ENCODE data around the gene RFC2.
"Not testable (repeated sequence)": the region's sequence is repeated elsewhere in the genome, so short reads cannot be mapped to it uniquely, and the experiment has no call there.

RFC2 gene

DNA sequence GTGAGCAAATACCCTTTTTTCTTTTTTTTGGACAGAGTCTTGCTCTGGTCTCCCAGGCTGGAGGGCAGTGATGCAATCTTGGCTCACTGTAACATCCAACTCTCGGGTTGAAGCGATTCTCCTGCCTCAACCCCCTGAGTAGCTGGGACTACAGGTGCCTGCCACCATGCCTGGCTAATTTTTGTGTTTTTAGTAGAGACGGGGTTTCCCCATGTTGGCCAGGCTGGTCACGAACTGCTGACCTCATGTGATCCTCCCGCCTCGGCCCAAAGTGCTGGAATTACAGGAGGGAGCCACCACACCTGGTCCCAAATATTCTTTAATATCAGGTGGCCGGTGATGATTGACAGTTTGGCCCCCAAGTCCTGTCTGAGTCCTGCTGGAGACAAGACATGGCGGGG, 37.8 kb downstream of the RFC2 start:
- no peak for DNase-seq

DNA sequence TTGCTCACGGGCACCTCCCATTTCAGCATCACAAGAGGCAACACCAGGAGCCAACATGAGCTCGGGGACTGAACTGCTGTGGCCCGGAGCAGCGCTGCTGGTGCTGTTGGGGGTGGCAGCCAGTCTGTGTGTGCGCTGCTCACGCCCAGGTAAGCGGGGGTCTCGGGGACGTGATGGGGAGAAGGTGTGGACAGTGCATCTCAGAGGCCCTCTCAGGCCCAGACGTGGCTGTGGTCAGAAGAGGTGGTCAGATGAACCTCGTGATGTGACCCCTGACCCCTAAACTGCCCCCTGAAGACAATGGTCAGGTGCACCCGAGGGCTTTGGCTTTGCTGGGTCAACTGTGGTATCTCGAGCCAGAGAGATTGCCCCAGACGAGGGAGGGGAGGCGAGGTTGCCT, 38.3 kb downstream of the RFC2 start:
- no peak for DNase-seq

DNA sequence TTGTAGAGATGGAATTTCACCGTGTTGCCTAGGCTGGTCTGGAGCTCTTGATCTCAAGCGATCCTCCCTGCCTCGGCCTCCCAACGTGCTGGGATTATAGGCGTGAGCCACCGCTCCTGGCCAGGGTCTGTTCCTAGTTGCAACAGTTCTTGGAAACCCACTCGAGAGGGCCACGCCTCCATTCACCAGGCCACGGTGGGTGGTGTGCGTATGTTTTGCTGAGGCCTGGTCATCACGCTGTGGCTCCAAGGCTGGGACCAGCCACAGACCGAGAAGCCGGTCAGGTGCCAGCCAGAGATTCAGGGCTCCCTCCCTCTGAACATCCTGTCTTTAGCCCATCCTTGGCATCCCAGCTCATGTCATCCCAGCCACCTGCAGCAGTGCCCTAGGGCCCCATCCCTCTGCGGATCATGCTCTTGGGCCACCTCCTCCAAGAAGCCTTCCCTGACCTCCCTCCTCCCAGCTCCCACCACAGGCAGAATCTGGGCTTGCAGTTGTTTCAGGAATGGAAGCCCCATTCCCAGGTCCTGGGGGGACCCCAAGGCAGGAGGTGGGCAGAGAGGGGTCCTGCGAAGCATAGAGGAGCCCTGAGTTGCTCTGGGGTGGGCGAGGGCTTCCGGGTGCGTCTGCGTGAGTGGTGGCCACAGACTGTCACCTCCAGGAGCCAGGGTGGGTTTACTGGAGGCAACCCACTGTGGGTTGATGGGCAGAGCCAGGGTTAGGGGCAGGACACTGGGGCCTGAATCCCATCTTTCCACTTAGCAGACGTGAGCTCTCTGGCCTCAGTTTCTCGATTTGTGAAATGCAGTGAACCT, 39.2 kb downstream of the RFC2 start:
- no peak for DNase-seq

DNA sequence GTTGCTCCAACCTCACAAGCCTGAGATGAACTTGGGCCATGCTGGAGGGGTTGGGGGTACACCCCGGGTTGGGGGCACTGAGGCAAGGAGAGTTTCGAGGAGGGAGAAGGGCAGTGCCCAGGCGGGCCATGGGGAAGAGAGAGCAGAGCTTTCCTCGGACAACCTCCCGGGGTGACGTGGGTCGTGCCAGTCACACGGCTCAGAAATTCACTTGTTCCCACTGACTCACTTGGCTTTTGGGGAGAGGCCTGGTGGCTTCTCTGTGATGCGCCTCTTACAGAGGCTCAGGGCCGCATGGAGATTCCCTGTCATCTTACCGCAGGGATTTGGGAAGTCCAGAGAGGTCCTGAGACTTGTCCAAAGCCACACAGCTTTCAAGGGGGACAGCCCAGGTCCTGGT, 41.5 kb downstream of the RFC2 start:
- DNase-seq: no peak

DNA sequence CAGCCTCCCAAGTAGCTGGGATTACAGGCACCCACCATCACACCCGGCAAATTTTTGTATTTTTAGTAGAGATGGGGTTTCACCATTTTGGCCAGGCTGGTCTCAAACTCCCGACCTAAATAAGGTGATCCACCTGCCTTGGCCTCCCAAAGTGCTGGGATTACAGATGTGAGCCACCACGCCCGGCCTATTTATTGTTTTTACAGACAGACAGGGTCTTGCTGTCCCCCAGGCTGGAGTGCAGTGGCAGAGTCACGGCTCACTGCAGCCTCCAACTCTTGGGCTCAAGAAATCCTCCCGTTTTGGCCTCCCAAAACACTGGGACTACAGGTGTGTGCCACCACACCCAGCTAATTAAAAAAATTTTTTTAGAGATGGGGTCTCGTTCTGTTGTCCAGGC, 46.0 kb downstream of the RFC2 start:
- not testable (repeated sequence) for DNase-seq

DNA sequence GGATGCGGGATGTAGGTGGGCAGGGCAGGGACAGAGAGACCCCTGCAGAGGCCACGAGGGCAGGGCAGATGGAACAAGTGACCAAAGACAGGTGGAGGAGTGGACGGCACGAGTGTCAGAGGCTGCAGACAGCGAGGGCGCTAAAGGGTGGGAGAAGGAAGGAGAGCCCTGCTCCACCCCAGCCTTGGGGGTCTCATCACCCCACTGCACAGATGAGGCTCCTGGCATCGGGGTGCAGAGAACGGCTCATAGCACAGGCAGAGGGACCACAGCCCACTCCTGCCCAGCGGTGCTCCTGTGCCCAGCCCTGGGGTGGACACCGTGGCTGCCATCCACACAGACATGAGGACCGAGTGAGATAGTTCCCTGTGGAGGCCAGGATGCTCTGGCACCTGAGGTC, 46.6 kb downstream of the RFC2 start:
- DNase-seq: no peak

DNA sequence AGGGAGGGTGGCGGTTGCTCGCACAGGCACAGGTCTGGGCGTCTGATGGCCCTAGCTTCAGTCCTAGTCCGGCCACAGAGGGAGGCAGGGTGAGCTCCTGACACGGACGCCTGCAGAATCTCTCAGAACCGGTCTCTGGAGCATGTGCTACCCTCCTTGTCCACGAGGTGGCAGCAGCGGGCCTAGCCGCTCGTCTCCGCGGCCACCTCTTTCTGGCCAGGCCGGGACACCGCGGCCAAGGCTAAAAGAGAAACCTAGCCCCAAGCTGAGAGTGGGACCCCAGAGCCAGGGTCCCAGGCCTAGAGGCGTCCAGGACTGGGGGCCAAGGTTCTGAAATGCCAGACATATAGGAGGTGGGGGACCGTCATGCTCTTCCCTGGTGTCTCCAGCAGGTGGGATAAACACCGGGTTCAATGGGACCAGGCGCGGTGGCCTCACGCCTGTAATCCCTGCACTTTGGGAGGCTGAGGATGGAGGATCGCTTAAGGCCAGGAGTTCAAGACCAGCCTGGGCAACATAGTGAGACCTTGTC, 47.5 kb downstream of the RFC2 start:
- DNase-seq: peak; percentile 53

DNA sequence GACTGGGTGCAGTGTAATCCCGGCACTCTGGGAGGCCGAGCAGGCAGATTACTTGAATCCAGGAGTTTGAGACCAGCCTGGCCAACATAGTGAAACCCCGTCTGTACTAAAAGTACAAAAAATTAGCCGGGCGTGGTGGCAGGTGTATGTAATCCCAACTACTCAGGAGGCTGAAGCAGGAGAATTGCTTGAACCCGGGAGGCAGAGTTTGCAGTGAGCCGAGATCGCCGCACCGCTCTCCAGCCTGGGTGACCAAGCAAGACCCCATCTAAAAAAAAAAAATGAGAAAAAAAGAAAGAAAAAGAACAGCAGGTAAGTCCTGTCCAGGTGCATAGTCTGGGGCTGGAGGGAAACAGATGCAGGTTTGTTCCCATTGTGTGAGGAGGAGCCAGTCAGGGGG, 48.1 kb downstream of the RFC2 start:
- not testable (repeated sequence) for DNase-seq

DNA sequence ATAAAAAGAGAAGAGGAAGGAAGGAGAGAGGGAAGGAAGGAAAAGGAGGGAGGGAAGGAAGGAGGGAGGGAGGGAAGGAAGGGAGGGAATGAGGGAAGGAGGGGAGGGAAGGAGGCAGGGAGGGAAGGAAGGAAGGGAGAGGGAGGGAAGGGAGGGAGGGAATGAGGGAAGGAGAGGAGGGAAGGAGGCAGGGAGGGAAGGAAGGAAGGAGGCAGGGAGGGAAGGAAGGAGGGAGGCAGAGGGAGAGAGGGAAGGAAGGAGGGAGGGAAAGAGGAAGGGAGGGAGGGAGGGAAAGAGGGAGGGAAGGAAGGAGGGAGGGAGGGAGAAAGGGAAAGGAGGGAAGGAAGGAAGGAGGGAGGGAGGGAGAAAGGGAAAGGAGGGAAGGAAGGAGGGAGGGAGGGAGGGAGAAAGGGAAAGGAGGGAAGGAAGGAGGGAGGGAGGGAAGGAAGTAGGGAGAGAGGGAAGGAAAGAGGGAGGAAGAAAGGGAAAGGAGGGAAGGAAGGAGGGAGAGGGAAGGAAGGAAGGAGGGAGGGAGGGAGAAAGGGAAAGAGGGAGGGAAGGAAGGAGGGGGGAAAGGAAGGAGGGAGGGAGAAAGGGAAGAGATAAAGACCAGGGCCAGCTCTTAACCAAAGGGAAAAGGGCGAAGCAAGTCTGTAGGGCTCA, 50.1 kb downstream of the RFC2 start:
- DNase-seq: no peak

DNA sequence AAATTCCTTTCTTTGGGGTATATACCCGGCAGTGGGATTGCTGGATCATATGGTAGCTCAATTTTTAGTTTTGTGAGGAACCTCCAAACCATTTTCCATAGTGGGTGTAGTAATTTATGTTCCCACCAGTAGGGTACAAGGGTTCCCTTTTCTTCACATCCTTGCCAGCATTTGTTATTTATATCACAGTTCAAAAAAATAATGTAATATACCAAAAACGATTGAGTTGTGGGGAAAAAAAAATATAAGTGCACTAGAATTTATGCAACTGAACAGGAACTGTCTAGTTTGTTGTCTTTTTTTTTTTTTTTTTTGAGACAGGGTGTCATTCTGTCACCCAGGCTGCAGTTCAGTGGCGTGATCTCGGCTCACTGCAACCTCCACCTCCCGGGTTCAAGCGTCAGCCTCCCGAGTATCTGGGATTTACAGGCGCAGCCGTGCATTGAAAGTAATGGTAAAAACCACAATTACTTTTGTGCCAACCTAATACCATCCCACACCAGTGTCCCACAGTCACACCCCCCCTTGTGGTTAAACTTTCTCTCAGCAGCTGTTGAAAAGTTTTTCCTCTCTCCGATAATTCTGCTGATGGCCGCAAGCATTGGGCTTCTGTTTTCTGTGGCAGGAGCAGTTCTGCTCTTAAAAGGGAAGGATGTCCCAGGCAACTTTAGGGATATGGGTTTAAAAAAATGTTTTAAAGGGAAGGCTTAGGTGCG, 51.2 kb downstream of the RFC2 start:
- DNase-seq: peak; percentile 26

DNA sequence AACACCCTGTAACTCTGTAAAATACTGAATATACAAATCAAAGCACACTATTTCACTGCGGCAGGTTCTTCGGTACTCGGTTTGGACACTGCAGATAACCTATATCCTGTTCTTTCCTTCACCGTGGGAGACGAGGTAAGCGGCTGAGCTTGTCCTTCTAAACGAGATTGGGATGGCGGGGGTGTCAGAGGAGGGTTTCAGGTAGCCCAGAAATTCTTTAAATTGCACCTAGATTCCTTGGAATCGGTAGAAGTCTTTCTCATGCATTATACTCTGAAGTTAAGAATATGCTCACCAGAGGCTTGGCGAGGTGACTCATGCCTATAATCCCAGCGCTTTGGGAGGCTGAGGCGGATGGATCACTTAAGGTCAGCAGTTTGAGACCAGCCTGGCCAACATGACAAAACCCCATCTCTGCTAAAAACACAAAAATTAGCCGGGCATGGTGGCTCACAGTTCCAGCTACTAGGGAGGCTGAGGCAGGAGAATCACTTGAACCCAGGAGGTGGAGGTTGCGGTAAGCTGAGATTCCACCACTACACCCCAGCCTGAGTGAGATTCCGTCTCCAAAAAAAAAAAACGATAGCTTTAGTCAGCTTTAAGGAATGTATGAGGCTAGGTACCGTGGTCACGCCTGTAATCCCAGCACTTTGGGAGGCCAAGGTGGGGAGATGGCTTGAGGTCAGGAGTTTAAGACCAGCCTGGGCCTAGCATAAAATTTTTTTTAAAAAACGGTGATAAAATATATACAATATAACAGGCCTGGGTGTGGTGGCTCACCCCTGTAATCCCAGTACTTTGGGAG, 54.4 kb downstream of the RFC2 start:
- DNase-seq: peak; percentile 75

DNA sequence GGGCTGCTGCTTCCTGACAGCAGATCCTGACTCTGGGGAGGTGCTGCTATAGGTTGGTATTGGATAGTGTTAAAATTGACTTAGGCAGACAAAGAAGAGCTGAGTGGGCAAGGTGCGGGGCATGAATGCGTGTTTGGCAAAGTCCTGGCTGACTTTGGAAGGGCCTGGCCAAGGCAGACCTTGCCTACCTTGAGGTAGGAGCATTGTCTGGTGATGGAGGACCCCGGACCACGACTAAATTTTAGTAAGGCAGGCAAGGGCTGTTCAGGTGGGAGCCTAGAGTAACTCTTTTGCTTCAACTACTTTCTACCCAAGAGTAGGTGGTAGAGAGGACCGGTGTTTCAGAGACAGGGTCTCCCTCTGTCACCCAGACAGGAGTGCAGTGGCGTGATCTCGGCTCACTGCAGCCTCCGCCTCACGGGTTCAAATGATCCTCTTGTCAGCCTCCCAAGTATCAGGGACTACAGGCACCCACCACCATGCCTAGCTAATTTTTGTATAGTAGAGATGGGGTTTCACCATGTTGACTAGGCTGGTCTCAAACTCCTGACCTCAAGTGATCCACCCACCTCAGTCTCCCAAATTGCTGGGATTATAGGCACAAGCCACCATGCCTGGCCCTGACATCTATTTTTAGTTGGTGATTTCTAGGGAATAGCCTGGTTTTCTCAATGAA, 56.6 kb downstream of the RFC2 start:
- DNase-seq: no peak

DNA sequence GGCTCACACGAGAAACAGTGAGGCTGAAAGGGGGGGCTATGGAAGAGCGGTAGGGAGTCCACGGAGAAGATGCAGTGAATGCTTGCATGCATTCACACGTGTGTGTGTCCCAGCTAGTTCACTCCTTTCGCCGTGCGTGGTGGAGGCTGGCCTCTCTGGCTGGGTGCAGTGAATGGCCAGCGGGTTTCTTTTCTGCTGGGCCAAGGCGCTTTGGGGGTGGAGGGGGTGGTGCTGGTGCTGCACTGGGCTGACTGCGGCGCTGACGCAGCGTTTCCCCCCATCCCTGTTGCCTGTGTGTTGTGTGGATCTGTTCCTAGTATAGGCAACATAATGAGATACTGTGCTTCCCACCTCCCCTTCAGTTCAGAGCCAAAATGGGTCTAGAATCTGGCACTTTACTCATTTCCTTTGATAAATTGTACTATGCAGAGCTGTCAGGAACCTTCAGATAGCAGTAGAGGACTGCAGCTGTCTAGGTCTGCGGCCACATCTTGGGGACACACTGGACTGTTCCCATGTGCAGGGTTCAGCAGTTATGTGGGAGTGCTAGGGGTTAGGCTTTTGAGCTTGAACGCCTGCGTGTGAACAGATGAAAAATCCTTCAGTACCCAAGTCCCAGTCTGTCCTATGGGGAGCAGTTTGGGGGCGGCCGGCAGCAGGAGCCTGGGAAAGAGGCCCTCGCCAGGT, 58.1 kb downstream of the RFC2 start:
- DNase-seq: not testable (repeated sequence)

DNA sequence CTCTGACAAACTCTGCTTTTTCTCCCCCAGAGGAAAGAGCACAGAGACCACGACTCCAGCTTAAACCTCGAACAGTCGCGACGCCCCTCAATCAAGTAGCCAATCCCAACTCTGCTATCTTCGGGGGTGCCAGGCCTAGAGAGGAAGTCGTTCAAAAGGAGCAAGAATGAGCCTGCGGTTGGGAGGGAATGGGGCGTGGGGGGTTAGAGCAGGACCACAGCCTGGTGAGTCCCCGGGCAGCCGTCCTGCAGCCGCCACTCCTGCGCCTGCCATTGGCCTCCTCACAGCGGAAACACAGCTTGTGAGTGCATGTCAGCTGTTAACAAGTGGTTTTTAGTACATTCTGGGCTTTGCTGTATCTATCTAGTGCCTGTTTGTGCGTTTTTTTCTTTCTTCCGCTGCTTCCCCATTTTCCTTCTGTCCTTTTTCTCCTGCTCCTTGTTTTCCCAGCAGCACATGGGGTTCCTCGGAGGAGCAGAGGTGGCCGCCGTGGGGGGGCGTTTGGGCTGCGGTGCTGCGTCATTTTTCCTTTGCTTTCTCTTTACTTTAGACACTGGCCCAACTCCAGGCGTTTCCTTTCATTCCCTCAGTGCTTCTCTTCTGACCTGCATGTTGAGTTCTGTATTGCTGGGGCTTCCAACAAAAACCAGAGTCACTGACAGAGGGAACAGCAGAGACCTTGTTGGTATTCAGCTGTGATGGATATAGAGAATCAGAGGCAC, 58.9 kb downstream of the RFC2 start:
- DNase-seq: not testable (repeated sequence)

DNA sequence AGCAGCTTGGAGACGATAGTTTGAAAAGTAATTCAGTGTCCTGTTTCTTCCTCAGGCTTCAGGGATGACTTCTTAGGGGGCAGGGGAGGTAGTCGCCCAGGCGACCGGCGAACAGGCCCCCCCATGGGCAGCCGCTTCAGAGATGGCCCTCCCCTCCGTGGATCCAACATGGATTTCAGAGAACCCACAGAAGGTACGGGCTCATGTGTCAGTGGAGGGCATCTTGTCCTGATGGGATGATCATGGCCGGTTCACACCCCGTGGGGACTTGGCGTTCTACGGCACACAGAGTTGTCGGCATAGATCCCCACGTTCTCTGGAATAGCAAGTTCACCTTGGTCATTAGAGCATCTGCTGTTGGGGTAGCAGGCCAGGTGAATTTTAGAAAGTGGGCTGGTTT, 59.5 kb downstream of the RFC2 start:
- no peak for DNase-seq

DNA sequence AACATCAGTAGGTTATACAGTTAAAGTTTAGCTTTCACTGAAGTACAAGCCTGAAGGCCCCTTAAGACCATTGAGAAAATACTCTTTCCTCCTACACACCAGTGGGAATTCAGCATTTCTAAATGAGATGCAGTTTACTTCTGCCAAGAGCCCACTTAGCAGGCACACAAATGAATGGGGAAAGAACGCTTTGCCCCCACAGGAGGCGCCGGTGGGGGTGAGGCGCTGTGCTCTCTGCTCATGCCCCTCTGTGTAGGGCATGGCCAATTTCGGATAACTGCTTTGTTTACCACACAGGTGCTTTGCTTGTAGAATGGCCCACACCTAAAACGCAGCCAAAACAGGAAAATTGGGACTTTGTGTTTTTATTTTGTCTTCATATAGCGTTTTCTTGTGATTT, 60.3 kb downstream of the RFC2 start:
- no peak for DNase-seq

DNA sequence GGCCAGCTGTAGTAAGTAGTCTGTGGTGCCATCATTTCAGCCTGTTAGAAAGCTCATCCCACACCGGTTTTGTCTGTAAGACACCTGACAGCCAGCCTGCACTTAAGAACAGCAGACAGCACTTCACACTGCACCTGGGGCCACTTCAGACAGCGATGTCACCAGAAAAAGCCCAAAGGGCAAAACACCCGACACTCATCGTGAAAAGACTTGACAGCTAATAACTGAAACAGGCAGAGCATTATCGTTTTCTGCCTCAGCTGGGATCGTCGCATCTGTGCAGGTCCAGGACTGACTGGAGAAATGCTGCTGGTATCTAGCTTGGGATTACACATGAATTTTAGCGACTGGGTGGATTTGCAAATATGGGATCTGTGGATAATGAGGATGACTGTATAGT, 61.1 kb downstream of the RFC2 start:
- no peak for DNase-seq

DNA sequence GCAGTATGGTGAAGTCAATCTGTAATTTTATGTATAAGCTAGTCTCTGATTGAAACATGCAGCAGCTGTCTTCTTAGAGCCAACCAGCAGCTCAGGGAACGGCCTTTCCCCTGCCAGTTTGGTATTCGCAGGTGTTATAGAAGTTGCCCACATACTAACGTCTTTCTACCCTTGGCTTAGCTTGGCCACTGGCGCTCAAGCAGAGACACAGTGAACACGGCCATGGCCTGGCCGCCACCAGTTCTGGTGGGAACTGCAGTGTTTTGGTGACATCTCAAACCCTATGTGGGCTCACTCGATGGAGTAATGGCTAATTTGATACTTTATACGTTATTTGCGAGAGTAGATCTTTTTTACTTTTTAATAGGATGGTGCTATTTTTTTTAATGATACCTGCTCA, 63.0 kb downstream of the RFC2 start:
- no peak for DNase-seq

DNA sequence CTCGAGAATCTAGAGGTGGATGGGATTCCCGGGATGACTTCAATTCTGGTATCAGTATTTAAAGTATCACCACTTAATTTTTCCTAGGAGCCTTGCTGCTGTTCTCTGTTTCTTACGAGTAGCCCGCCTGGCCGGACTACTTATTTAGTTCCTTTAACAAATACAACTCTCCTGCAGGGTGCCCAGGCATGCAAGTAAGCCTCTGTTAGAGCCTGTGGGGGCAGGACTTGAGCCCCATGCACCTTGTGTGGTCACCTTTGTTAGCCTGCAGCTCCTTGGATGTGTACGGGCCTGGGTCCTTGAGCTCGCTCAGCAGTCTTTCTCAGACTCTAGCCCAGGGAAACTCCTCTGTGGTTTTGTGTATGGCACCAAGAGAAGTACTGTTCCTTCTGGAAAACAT, 63.9 kb downstream of the RFC2 start:
- DNase-seq: no peak

DNA sequence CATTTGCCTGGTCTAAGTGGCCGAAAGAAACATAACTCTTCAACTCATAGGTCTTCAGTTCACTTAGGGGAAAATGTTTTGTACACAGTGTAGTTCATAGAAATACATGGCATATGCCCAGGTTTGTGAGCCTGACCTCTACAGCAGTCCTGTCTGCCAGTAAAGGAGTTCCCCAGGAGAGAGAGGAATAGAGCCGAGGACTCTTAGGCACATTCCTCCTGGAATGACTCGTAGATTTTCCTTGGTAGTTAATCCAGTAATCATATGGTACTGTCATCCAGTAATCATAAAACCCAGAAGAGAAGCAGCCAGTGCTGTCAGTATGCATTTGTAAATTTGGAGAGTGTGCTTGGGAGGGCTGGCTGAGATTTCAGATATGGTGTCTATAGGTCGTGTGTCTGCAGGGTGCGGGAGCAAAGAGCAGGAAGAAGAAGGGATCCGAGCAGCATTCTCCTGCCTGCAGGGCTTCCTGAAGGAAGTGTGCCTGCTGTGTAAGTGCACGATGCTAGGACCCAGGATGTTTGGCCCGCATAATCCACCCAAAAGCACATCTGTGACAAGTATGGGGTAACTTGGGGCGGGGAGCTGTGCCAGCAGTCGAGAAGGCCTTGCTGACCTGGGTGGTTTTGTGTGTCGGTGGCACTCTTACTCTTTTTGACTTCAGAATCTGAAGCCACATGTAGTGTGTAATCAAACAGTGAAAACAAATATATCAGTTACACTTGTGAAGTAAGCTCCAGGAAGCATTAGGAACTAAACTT, 66.1 kb downstream of the RFC2 start:
- DNase-seq: peak; percentile 65
